Liver (tissue), 9 donors: ENCODE measurements around the gene ANP32A. TPM values are rescaled to one million over a fixed set of nuclear protein-coding genes. Genes with fewer than 3 reads are reported as not detected.

ENCODE experiments used
- DNase-seq: peaks from one replicate; pipeline ENCODE4 v3.0.0-alpha.2; 2017; ENCODE audit warnings: low spot score
- H3K27ac ChIP-seq, 2 donors: one replicate each; pipeline ENCODE4 v1.7.0; 2013; ENCODE audit warnings: inconsistent platforms in 2 of 2, low read length in 2 of 2, control low read depth in 1 of 2, low read depth in 1 of 2, mild to moderate bottlenecking in 1 of 2
- H3K27me3 ChIP-seq, 4 donors: one replicate each; pipeline versions ENCODE4 v1.6.1 to v1.7.0; 2013; ENCODE audit warnings: low read length in 3 of 4, inconsistent platforms in 1 of 4, mild to moderate bottlenecking in 1 of 4, moderate library complexity in 1 of 4; ENCODE audit not compliant: control insufficient read depth in 4 of 4, insufficient read depth in 4 of 4
- H3K36me3 ChIP-seq, 4 donors: one replicate each; pipeline versions ENCODE4 v1.6.1 to v1.7.0; 2013; ENCODE audit warnings: low read length in 3 of 4, mild to moderate bottlenecking in 3 of 4, low read depth in 1 of 4, moderate library complexity in 1 of 4; ENCODE audit not compliant: control insufficient read depth in 4 of 4, insufficient read depth in 3 of 4
- H3K4me1 ChIP-seq, 4 donors: one replicate each; pipeline versions ENCODE4 v1.6.1 to v1.7.0; 2013; ENCODE audit warnings: low read length in 3 of 4, mild to moderate bottlenecking in 3 of 4, moderate library complexity in 1 of 4; ENCODE audit not compliant: control insufficient read depth in 4 of 4, insufficient read depth in 4 of 4
- H3K4me3 ChIP-seq, 3 donors: one replicate each; pipeline versions ENCODE4 v1.6.1 to v1.7.0; 2013; ENCODE audit warnings: low read length in 3 of 3, control low read depth in 1 of 3, low read depth in 1 of 3, mild to moderate bottlenecking in 1 of 3
- H3K9ac ChIP-seq, 2 donors: one replicate each; pipeline ENCODE4 v1.7.0; 2013; ENCODE audit warnings: low read length in 2 of 2, mild to moderate bottlenecking in 2 of 2, moderate library complexity in 2 of 2, control low read depth in 1 of 2, low read depth in 1 of 2
- H3K9me3 ChIP-seq, 4 donors: one replicate each; pipeline versions ENCODE4 v1.6.1 to v1.7.0; 2013; ENCODE audit warnings: low read length in 3 of 4; ENCODE audit not compliant: control insufficient read depth in 4 of 4
- EGR1 ChIP-seq, 2 donors: IDR thresholded peaks; 2 replicates each; pipeline ENCODE4 v1.6.1; 2016 to 2018; ENCODE audit warnings: antibody characterized with exemption in 2 of 2, low read depth in 2 of 2
- FOXA1 ChIP-seq: IDR thresholded peaks from 2 replicates; pipeline ENCODE4 v1.6.1; 2016; ENCODE audit warnings: antibody characterized with exemption
- FOXA2 ChIP-seq: IDR thresholded peaks from 2 replicates; pipeline ENCODE4 v1.6.1; 2016; ENCODE audit warnings: antibody characterized with exemption
- GABPA ChIP-seq, 2 donors: IDR thresholded peaks in 1 of 2; conservative IDR thresholded peaks in 1 of 2; 2 replicates each; pipeline ENCODE4 v1.6.1; 2016; ENCODE audit warnings: antibody characterized with exemption in 2 of 2, mild to moderate bottlenecking in 1 of 2, moderate library complexity in 1 of 2
- HNF4A ChIP-seq, 2 donors: conservative IDR thresholded peaks; 2 replicates each; pipeline ENCODE4 v1.6.1; 2016; ENCODE audit warnings: antibody characterized with exemption in 2 of 2, mild to moderate bottlenecking in 2 of 2
- JUND ChIP-seq, 2 donors: IDR thresholded peaks; 2 replicates each; pipeline ENCODE4 v1.6.1; 2016; ENCODE audit warnings: antibody characterized with exemption in 2 of 2
- NR2F2 ChIP-seq: IDR thresholded peaks from 2 replicates; pipeline ENCODE4 v1.6.1; 2016; ENCODE audit warnings: antibody characterized with exemption
- SP1 ChIP-seq: IDR thresholded peaks from 2 replicates; pipeline ENCODE4 v1.6.1; 2018; ENCODE audit warnings: antibody characterized with exemption, mild to moderate bottlenecking
- YY1 ChIP-seq: IDR thresholded peaks from 2 replicates; pipeline ENCODE4 v1.6.1; 2016; ENCODE audit warnings: antibody characterized with exemption, mild to moderate bottlenecking
- WGBS: extraction: QIAGEN DNeasy Blood & Tissue Kit; methylation state at CpG from one replicate; pipeline ENCODE4 v1.1.7; 2013; 5-methylcytosine and 5-hydroxymethylcytosine counted together
- polyA plus RNA-seq, 2 donors: library from polyadenylated mRNA; stranded (reverse) in 1 of 2; unstranded in 1 of 2; fragments of 200-250 nt in 1 of 2; fragments of >200 nt in 1 of 2; fragmentation: Nextera tagmentation in 1 of 2; extraction: Ambion mirVana in 1 of 2; gene quantifications; one replicate each; pipeline versions ENCODE4 v1.2.1 to v1.2.3, GENCODE V29; 2013 to 2015
- total RNA-seq, 2 donors: library from RNA; depleted of rRNA; stranded (reverse); fragments of >200 nt; gene quantifications; one replicate each; pipeline ENCODE4 v1.2.3, GENCODE V29; 2014
- TF ChIP-seq, protein P1 (sequence below): fragments of 150-350 bp; IDR thresholded peaks from 2 replicates; pipeline ENCODE4 v1.5.1; 2017; ENCODE audit warnings: improper control_type of control experiment, low read depth, low read length; ENCODE audit not compliant: missing input control
- TF ChIP-seq, protein P2 (sequence below): IDR thresholded peaks from 2 replicates; pipeline ENCODE4 v1.6.1; 2016; ENCODE audit warnings: antibody characterized with exemption, mild to moderate bottlenecking
- TF ChIP-seq, protein P3 (sequence below): IDR thresholded peaks from 2 replicates; pipeline ENCODE4 v1.6.1; 2016; ENCODE audit warnings: antibody characterized with exemption
- TF ChIP-seq, protein P4 (sequence below): IDR thresholded peaks from 2 replicates; pipeline ENCODE4 v1.6.1; 2016; ENCODE audit warnings: antibody characterized with exemption
- donor health status: healthy.
- donor health status: healthy.
- donor health status: healthy.
- donor health status: healthy.
- donor health status: healthy.

Gene ANP32A
- total and polyA plus RNA-seq, 4 donors, result 30.5 to 60.4 (median 39.4) TPM

DNA sequence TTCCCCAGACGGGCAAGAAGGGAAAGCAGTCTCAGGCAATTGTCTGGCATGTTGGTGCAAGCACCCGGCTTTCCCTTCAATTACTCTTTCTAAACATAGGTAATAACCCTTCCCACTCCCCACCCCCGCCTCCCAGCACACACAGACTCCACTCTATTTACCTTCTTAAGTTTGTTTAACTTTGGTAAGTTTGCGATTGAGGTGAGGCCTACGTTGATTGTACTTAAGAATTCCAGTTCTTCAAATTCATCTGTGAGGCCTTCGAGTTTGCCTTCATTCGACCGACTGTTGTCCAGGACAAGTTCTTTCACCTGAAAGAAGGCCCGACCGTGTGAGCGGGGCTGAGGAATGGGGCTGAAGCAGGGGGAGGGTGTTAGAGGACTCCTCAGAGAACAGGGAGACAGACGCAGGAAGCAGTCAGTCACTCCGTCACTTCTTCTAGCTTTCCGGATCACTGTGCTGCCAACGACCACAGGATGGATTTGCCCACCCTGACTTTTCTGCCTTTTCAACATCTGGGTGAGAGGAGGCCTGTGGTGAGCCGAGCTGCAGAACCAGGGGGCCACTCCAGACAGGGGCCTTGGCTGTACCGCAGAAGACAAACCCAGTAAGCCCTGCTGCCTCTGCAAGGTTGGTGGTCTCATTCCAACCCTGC lies 33.0 kb downstream of the ANP32A start:
- no peak for DNase-seq
- H3K9me3 ChIP-seq, result no peaks in the 10 kb centered on the region
- no peak overlapping the region for H3K4me3 ChIP-seq
- peaks cover 3 to 17% (median 10%) of the 10 kb centered on the region in 4 donors for H3K4me1 ChIP-seq
- H3K27me3 ChIP-seq, result no peaks in the 10 kb centered on the region
- 68% methylated on average over 17 of the region's 17 CpGs for WGBS
- peaks cover 3 to 25% (median 7%) of the 10 kb centered on the region in 4 donors for H3K36me3 ChIP-seq
- H3K27ac ChIP-seq, result no peak overlapping the region
- no peak overlapping the region for H3K9ac ChIP-seq
- TF ChIP-seq FOXA2, result no peak
- TF ChIP-seq, protein P1, sequence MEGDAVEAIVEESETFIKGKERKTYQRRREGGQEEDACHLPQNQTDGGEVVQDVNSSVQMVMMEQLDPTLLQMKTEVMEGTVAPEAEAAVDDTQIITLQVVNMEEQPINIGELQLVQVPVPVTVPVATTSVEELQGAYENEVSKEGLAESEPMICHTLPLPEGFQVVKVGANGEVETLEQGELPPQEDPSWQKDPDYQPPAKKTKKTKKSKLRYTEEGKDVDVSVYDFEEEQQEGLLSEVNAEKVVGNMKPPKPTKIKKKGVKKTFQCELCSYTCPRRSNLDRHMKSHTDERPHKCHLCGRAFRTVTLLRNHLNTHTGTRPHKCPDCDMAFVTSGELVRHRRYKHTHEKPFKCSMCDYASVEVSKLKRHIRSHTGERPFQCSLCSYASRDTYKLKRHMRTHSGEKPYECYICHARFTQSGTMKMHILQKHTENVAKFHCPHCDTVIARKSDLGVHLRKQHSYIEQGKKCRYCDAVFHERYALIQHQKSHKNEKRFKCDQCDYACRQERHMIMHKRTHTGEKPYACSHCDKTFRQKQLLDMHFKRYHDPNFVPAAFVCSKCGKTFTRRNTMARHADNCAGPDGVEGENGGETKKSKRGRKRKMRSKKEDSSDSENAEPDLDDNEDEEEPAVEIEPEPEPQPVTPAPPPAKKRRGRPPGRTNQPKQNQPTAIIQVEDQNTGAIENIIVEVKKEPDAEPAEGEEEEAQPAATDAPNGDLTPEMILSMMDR, result no peak
- TF ChIP-seq JUND (IDR thresholded peaks at IDR 0.05), result no peak
- TF ChIP-seq, protein P2, sequence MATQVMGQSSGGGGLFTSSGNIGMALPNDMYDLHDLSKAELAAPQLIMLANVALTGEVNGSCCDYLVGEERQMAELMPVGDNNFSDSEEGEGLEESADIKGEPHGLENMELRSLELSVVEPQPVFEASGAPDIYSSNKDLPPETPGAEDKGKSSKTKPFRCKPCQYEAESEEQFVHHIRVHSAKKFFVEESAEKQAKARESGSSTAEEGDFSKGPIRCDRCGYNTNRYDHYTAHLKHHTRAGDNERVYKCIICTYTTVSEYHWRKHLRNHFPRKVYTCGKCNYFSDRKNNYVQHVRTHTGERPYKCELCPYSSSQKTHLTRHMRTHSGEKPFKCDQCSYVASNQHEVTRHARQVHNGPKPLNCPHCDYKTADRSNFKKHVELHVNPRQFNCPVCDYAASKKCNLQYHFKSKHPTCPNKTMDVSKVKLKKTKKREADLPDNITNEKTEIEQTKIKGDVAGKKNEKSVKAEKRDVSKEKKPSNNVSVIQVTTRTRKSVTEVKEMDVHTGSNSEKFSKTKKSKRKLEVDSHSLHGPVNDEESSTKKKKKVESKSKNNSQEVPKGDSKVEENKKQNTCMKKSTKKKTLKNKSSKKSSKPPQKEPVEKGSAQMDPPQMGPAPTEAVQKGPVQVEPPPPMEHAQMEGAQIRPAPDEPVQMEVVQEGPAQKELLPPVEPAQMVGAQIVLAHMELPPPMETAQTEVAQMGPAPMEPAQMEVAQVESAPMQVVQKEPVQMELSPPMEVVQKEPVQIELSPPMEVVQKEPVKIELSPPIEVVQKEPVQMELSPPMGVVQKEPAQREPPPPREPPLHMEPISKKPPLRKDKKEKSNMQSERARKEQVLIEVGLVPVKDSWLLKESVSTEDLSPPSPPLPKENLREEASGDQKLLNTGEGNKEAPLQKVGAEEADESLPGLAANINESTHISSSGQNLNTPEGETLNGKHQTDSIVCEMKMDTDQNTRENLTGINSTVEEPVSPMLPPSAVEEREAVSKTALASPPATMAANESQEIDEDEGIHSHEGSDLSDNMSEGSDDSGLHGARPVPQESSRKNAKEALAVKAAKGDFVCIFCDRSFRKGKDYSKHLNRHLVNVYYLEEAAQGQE, result no peak
- no peak for TF ChIP-seq YY1
- no peak for TF ChIP-seq NR2F2
- no peak for TF ChIP-seq HNF4A (conservative IDR thresholded peaks at IDR 0.05)
- no peak for TF ChIP-seq GABPA (IDR thresholded peaks at IDR 0.05 in 1 of 2, conservative IDR thresholded peaks at IDR 0.05 in 1 of 2)
- TF ChIP-seq FOXA1, result no peak
- TF ChIP-seq EGR1 (IDR thresholded peaks at IDR 0.05; ENCODE audit: low read depth in 2 of 2), result no peak
- TF ChIP-seq SP1, result no peak
- TF ChIP-seq, protein P3, sequence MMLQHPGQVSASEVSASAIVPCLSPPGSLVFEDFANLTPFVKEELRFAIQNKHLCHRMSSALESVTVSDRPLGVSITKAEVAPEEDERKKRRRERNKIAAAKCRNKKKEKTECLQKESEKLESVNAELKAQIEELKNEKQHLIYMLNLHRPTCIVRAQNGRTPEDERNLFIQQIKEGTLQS, result no peak
- TF ChIP-seq, protein P4, sequence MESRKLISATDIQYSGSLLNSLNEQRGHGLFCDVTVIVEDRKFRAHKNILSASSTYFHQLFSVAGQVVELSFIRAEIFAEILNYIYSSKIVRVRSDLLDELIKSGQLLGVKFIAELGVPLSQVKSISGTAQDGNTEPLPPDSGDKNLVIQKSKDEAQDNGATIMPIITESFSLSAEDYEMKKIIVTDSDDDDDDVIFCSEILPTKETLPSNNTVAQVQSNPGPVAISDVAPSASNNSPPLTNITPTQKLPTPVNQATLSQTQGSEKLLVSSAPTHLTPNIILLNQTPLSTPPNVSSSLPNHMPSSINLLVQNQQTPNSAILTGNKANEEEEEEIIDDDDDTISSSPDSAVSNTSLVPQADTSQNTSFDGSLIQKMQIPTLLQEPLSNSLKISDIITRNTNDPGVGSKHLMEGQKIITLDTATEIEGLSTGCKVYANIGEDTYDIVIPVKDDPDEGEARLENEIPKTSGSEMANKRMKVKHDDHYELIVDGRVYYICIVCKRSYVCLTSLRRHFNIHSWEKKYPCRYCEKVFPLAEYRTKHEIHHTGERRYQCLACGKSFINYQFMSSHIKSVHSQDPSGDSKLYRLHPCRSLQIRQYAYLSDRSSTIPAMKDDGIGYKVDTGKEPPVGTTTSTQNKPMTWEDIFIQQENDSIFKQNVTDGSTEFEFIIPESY, result no peak

DNA sequence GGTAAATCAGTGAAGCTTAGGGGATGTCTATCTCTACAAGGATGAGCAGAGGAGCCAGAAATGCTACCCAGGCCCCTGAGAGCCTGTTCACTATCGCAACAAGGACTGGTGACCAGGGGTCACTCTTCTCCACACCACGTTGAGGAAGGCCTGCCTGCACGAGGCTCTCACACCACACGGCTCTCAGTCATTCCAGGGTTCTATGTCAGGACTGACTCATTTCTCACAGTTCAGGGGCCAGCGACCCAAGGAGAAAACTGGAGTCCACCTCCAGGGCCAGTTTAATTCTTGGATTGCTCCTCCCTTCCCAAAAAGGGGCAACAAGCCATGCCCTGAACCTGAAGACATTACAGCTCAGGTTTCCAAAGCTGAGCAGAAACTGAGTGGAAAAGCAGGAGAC lies 33.9 kb downstream of the ANP32A start:
- Histone ChIP-seq H3K9me3 (no peaks in the 10 kb centered on the region), H3K27me3 (no peaks in the 10 kb centered on the region), H3K27ac (no peak overlapping the region), H3K36me3 (peaks cover 5 to 26% (median 8%) of the 10 kb centered on the region in 4 donors), H3K4me3 (no peak overlapping the region), H3K4me1 (peaks cover 3 to 16% (median 7%) of the 10 kb centered on the region in 4 donors), H3K9ac (no peak overlapping the region)
- 89% methylated on average over 5 of the region's 5 CpGs for WGBS
- TF ChIP-seq FOXA1 (no peak), JUND (IDR thresholded peaks at IDR 0.05) (no peak)
- TF ChIP-seq, protein P3, result no peak
- DNase-seq, result no peak
